Activated naive CD4-positive, alpha-beta T cell treated with Interleukin-2 at 50 U/mL for 16 hours (primary cell): Measurements from ENCODE around the gene SEC24D.
"Not testable (repeated sequence)": the region's sequence is repeated elsewhere in the genome, so short reads cannot be mapped to it uniquely, and the experiment has no call there.

ENCODE experiments used
- DNase-seq: peaks from one replicate; pipeline ENCODE4 v3.0.0-alpha.2; 2020

SEC24D gene, protein sequence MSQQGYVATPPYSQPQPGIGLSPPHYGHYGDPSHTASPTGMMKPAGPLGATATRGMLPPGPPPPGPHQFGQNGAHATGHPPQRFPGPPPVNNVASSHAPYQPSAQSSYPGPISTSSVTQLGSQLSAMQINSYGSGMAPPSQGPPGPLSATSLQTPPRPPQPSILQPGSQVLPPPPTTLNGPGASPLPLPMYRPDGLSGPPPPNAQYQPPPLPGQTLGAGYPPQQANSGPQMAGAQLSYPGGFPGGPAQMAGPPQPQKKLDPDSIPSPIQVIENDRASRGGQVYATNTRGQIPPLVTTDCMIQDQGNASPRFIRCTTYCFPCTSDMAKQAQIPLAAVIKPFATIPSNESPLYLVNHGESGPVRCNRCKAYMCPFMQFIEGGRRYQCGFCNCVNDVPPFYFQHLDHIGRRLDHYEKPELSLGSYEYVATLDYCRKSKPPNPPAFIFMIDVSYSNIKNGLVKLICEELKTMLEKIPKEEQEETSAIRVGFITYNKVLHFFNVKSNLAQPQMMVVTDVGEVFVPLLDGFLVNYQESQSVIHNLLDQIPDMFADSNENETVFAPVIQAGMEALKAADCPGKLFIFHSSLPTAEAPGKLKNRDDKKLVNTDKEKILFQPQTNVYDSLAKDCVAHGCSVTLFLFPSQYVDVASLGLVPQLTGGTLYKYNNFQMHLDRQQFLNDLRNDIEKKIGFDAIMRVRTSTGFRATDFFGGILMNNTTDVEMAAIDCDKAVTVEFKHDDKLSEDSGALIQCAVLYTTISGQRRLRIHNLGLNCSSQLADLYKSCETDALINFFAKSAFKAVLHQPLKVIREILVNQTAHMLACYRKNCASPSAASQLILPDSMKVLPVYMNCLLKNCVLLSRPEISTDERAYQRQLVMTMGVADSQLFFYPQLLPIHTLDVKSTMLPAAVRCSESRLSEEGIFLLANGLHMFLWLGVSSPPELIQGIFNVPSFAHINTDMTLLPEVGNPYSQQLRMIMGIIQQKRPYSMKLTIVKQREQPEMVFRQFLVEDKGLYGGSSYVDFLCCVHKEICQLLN

DNA sequence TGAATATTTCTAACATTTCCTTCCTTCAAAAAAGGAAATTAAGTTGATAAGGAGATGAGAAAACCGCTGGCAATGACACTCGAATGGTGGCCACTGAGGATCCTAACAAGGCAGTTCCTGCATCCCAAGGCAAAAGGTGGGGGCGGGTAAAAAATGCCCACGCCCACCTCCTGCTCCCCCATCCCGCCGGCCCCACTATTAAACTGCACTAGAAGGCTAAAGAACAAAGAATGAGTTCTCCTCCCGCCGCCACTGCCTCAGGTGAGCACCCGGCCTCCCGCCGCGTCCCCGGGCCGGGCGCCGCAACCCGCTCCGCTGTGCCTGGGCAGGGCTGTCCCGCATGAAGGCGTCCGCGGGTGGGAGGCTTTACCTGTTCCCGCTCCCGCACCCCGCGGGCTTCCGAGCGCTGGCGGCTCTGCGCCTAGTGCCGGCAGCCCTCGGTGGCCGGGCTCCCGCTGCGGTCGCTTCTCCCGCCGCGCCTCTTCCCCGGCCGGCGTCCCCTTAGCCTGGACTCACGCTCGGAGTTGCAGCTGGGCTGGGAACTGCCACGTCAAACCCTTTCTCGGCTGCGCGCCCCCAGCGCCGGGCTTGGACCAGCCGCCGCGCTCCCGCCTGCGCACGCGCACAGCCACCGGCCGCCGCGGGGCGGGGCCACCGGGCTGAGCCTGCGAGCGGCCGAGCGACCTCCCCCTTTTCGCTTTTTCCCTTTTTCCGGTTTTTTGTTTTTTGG is at the start of gene SEC24D:
TSS of gene SEC24D (minus strand) at position 556 of the 730 bp plus-strand sequence. CDS start 2,430 bp downstream, outside the sequence.
- DNase-seq, result peak; percentile 87

DNA sequence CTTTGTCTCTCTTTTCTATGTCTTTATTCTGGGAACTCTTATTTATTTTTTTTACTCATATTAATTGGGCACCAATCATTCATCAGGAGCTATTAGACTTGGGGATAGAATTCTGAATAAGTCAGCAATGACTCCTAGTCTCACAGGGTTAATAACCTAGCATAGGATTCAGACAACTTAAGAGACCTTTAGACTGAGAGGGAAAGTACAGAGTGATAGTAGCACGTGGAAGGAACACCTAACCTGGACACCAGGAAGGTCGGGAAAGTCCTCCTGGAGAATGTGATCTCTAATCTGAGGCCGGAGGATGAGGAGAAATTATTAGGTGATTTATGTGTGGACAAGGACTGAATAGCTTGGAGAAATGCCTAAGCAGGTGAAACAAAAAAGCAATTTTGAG is 48.8 kb upstream of the SEC24D start:
- DNase-seq, result no peak

DNA sequence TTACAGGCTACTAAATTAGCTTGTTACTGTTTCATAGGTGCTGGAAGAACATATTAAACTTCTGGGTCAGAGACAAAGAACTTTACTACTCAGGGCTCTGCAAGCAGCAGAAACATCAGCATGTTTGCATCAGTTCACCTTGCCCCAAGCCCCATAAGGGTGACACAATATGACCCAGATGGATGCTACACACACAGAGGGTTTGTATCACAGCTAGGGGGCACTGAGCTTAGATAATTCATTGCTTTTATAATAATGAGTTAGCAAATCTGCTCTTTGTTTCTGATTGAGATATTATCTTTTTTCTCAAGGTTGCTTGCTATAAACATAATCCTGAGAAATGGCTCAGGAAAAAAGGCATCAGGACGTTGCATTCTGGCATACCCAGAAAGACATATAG is 47.9 kb upstream of the SEC24D start:
- no peak for DNase-seq

GRCh38 chr4:118881512-118882146 is 45.7 kb upstream of the SEC24D start:
- DNase-seq, result no peak

DNA sequence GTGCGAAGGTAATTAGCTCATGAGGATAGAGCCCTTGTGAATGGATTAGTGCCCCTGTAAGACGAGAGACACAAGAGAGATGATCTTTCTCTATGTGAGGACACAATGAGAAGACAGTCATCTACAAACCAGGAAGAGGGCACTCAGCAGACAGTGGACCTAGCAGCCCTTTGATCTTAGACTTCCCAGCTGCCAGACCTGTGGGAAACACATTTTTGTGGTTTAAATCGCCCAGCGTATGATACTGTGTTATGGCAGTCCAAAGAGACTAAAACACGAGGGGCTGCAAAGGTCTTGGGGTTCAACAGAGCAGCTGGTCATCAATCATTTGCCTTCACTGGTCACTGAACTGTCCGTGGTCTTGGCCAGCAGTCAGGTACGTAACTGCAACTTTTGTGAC is 43.5 kb upstream of the SEC24D start:
- no peak for DNase-seq

GRCh38 chr4:118878507-118878906 is 42.6 kb upstream of the SEC24D start:
- DNase-seq, result not testable (repeated sequence)

DNA sequence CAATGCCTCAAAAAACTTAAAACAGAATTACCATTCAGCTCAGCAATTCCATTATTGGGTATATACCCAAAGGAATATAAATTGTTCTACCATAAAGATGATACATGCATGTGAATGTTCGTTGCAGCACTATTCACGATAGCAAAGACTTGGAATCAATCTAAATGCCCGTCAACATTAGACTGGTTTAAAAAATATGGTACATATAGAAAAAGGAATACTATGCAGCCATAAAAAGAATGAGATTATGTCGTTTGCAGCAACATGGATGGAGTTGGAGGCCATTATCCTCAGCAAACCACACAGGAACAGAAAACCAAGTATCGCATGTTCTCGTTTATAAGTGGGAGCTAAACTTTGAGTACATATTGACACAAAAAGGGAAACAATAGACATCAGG is 41.9 kb upstream of the SEC24D start:
- no peak for DNase-seq

- DNase-seq, result no peak
Observed at GRCh38 chr4:118872181-118872580, 36.3 kb upstream of the SEC24D start.

GRCh38 chr4:118869808-118870342 is 33.9 kb upstream of the SEC24D start:
- no peak for DNase-seq

GRCh38 chr4:118867311-118868067 is 31.6 kb upstream of the SEC24D start:
- DNase-seq, result no peak

DNA sequence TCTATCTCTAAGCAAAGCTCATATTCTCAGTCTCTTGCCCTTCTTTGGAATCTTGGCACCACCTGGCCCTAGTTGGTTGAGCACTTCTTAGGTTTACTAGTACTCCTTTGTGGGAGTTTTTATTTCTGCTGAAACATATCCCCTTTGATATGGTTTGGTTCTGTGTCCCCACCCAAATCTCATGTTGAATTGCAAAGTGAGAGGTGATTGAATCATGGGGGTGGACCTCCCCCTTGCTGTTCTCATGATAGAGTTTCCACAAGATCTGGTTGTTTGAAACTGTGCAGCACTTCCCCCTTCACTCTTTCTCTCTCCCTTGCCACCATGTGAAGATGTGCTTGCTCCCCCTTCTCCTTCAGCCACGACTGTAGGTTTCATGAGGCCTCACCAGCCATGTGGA is 30.5 kb upstream of the SEC24D start:
- no peak for DNase-seq

- no peak for DNase-seq
Observed at GRCh38 chr4:118865091-118865708, 29.3 kb upstream of the SEC24D start.

DNA sequence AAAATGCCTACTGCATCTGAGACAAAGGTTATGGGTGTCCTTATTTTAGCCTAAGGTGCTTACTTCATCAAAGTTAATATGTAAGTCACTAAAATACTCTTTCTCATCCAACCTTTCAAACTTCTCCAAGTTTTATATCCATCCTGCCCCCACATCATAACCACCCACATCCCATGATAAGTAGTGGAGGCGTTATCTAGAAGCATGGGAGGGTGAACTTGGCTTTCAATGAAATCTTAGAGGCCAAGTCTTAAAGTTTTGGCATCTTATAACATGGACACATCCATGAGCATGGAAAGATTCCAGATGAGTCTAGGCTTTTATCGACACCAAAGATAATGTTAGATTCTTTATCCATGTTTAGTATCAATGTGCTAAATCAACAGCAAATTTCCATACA is 22.9 kb upstream of the SEC24D start:
- no peak for DNase-seq

DNA sequence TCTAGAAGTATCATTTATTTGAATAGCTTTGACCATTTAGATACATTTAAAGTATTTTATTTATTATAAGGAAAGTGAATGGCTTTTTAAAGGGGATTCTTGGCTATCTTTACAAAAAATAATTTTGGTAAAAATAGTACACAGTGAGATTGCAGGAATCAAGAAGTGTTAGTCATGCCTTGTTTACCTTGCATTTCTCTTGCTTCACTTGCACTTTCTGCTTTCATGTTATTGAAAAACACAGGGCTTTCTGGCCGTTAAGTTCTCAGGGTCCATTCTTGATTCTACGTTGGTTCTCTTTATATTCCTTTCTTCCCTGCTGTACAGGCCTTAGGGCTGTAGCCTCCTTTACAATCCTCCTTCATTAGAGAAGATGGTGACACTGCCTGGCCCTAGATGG is 21.8 kb upstream of the SEC24D start:
- DNase-seq, result no peak

DNA sequence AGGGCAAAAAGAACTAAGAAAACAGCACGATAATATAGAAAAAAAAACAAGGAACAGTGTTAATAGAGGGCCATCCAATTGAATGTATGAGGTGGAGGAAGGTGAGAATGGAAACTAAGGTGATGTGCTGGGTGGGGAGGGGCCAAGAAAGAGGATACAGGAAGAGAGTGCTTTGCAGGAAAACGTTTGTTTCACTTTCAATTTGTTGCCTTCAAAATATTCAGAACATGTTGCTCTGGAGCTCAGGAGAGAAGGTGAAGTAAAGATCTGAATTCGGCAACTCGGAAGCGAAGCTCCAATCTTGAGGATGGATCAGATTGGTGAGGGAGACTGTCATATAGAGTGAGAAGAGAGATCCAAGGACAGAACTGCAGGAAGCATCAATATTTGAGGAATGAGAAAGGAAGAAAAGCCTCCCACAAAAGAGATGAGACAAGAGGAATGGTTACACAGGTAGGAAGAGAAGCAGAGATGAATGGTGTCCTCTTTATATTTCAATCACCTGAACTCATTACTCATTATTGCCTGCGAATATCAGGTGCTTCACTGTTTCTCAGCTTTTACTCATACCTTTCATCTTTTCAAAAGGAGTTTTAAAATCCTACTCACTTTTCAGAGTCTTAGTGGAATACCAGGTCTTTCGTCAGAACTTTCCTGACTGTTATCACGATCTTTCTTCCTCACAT is 14.7 kb upstream of the SEC24D start:
- DNase-seq, result peak; percentile 22

DNA sequence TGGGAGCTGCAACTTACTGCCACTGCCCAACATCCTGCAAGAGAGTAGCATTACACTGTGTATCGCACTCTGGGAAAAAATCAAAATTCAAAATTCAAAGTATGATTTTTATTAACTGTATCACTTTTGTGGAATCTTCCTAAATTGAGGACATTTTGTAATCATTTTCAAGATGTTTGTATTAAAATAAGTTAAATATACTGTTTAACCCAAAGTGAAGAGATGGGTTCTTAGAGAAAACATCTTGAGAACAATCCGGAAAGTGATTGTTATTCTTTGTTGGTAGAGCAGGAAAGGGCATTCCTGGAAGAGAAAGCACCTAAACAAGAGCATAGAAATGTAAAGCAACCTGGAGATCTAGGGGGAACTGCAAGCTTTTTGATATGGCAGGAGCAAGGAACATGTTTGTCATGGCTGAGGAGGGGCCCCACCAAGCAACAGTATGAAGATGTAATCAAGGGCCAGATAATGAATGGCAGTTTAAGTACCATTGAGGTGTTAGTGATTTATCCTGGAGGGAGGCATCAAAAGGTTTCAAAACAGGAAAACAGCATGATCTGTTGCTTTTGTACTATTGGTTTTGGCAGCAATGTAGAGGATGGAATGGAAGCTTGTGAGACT is 14.1 kb upstream of the SEC24D start:
- no peak for DNase-seq

GRCh38 chr4:118848901-118849300 is 13.0 kb upstream of the SEC24D start:
- DNase-seq, result no peak

- DNase-seq, result no peak
Observed at GRCh38 chr4:118848242-118848641, 12.3 kb upstream of the SEC24D start.

GRCh38 chr4:118846979-118847378 is 11.1 kb upstream of the SEC24D start:
- DNase-seq, result no peak

GRCh38 chr4:118845552-118846050 is 9.7 kb upstream of the SEC24D start:
- DNase-seq, result no peak
